IMR-90 (cell line): Measurements from ENCODE around the gene C1orf52.

ENCODE experiments used
- BHLHE40 ChIP-seq: fragments of 150-350 bp; IDR thresholded peaks from 2 replicates; pipeline ENCODE4 v1.6.1; 2016; ENCODE audit warnings: mild to moderate bottlenecking, low read depth, low read length
- CEBPB ChIP-seq: IDR thresholded peaks from 2 replicates; pipeline ENCODE4 v1.6.1; 2012; ENCODE audit warnings: low read depth, low read length, improper control_type of control experiment
- FOS ChIP-seq: fragments of 150-350 bp; IDR thresholded peaks from 2 replicates; pipeline ENCODE4 v1.6.1; 2016; ENCODE audit warnings: low read depth, low read length
- MAFK ChIP-seq: IDR thresholded peaks from 2 replicates; pipeline ENCODE4 v1.6.1; 2012; ENCODE audit warnings: low read depth, low read length, improper control_type of control experiment
- MAZ ChIP-seq: IDR thresholded peaks from 2 replicates; pipeline ENCODE4 v1.6.1; 2012; ENCODE audit warnings: low read depth, mild to moderate bottlenecking, low read length, improper control_type of control experiment, moderate library complexity, borderline replicate concordance
- MXI1 ChIP-seq: IDR thresholded peaks from 2 replicates; pipeline ENCODE4 v1.6.1; 2012; ENCODE audit warnings: low read depth, mild to moderate bottlenecking, low read length, moderate library complexity, borderline replicate concordance
- NFE2L2 ChIP-seq: fragments of 150-350 bp; IDR thresholded peaks from 2 replicates; pipeline ENCODE4 v1.6.1; 2016; ENCODE audit warnings: low read depth, mild to moderate bottlenecking, low read length
- POLR2A ChIP-seq: IDR thresholded peaks from 2 replicates; pipeline ENCODE4 v1.6.1; 2012; ENCODE audit warnings: mild to moderate bottlenecking, low read depth, low read length
- RAD21 ChIP-seq: IDR thresholded peaks from 2 replicates; pipeline ENCODE4 v1.6.1; 2012; ENCODE audit warnings: low read length, improper control_type of control experiment
- RCOR1 ChIP-seq: IDR thresholded peaks from 2 replicates; pipeline ENCODE4 v1.6.1; 2012; ENCODE audit warnings: mild to moderate bottlenecking, low read length, improper control_type of control experiment; ENCODE audit not compliant: insufficient replicate concordance
- RFX5 ChIP-seq: IDR thresholded peaks from 2 replicates; pipeline ENCODE4 v1.8.0; 2012; ENCODE audit warnings: low read depth, mild to moderate bottlenecking, low read length, moderate library complexity
- SMC3 ChIP-seq: fragments of 150-350 bp; IDR thresholded peaks from 2 replicates; pipeline ENCODE4 v1.6.1; 2016; ENCODE audit warnings: low read depth, mild to moderate bottlenecking, antibody characterized with exemption, low read length, moderate library complexity
- TF ChIP-seq, protein P1 (sequence below): conservative IDR thresholded peaks from 2 replicates; pipeline ENCODE4 v1.5.1; 2012; ENCODE audit warnings: mild to moderate bottlenecking, low read depth, low read length, improper control_type of control experiment

DNA sequence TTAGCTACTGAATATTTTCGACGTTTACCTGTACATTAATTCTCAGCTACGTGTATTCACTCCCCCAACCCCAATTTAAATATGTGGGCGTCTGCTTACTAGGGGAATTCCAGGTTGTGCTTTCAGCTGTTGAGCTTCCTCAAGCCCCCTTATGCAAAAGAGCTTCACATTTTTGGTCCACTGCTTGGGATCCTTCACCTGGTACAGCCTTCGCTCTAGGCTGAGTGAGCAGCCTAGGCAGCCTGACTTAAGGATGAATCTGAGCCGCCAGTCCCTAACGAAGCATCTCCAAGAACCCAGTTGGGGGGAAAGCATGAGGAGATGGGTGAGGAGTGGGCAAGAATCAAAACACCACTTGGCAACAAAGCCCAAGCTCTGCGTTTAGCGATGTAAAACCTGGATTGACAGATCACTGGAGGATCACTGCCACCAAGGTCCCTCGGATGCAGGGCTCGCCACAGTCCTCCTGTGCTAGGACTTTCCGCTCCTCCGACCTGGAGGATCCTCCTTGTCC lies 16.3 kb upstream of the C1orf52 start:
- TF ChIP-seq, protein P1, sequence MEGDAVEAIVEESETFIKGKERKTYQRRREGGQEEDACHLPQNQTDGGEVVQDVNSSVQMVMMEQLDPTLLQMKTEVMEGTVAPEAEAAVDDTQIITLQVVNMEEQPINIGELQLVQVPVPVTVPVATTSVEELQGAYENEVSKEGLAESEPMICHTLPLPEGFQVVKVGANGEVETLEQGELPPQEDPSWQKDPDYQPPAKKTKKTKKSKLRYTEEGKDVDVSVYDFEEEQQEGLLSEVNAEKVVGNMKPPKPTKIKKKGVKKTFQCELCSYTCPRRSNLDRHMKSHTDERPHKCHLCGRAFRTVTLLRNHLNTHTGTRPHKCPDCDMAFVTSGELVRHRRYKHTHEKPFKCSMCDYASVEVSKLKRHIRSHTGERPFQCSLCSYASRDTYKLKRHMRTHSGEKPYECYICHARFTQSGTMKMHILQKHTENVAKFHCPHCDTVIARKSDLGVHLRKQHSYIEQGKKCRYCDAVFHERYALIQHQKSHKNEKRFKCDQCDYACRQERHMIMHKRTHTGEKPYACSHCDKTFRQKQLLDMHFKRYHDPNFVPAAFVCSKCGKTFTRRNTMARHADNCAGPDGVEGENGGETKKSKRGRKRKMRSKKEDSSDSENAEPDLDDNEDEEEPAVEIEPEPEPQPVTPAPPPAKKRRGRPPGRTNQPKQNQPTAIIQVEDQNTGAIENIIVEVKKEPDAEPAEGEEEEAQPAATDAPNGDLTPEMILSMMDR: no peak
- TF ChIP-seq POLR2A (no peak), RAD21 (no peak), CEBPB (no peak), MAZ (no peak), FOS (no peak), SMC3 (no peak), RFX5 (no peak), MXI1 (no peak; the same call in 1 of the 2 replicates), RCOR1 (no peak), MAFK (no peak), NFE2L2 (no peak), BHLHE40 (no peak)
